Sciatic nerve (tissue), 2 donors: ENCODE results near the gene OR2T29. TPM values are rescaled to one million over a fixed set of nuclear protein-coding genes. Genes with fewer than 3 reads are reported as not detected.
"Not testable (repeated sequence)": the region's sequence is repeated elsewhere in the genome, so short reads cannot be mapped to it uniquely, and the experiment has no call there.

Experiments used
- ATAC-seq: fragments of 200-7000 bp; cut with Tn5 transposase; one replicate; pipeline ENCODE4 v1.9.1; 2020; ENCODE audit warnings: mild to moderate bottlenecking, moderate library complexity
- DNase-seq: peaks from one replicate; pipeline ENCODE4 v3.0.0-alpha.2; 2020; ENCODE audit warnings: low spot score
- intact Hi-C: fragments of 100-400 bp; cut with DNase I; formaldehyde crosslinking; loops from one replicate; pipeline ENCODE4 v1.14.2; 2022
- total RNA-seq: library from RNA; stranded (reverse); fragmentation: NEBNext Ultra II Directional; extraction: Animal tissue kit (Norgen Biotek cat#: 25700); gene quantifications from one replicate; pipeline ENCODE4 v1.2.1, GENCODE V29; 2021
- donor health status: DM: no; HTN: no; CAD: no.
- donor health status: DM: no; HTN: no; CAD: no.

Gene OR2T29, protein sequence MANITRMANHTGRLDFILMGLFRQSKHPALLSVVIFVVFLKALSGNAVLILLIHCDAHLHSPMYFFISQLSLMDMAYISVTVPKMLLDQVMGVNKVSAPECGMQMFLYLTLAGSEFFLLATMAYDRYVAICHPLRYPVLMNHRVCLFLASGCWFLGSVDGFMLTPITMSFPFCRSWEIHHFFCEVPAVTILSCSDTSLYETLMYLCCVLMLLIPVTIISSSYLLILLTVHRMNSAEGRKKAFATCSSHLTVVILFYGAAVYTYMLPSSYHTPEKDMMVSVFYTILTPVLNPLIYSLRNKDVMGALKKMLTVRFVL
- not detected for total RNA-seq

DNA sequence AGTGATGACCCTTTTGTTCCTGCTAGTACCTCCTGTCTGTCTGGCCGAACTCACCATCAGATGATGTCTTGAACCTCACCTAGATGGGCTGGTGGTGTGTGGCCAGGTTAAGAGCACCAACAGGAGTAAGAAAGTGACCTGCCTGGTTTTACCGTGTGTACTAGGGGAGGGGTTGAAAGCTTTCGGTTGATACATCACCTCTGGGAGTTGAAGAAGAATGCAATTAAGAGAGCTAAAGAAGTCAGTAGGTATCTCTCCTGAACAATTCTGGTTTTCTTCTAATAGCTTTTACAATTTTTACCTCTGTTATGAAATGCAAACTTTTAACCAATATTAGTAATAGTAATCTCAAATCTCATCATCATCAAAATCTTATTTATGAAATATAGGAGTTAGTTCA, at the start of gene OR2T29:
TSS of gene OR2T29 (minus strand) at position 101 of the 400 bp plus-strand sequence. CDS start 3,281 bp downstream, outside the sequence.
- intact Hi-C loops, ATAC-seq, DNase-seq: not testable (repeated sequence)

DNA sequence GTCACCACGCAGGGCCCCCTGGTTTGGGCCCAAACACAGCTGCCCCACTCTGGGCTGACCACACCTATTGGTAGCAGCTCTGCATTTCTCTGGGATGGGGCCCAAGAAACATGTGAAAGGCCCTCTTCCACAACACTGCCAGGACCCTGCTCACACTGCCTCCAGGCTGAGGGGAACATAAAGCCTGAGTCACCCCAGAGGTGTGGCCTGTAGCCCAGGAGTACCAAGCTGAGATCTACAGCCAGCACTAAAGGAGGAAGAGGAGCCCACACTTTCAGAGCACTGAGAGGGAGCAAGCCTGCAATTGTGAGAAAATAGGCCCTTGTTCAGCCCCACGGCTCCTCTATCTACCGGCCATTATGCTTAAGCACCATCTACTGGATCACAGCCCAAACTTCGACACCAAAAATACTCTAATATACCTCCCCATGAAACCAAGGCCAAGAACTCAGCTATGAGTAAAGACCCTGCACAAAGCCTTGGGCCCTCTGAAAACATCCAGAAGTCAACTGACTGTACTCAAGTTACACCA, 49.4 kb upstream of the OR2T29 start:
- intact Hi-C loops: no loop called here
- DNase-seq (no peak), ATAC-seq (no peak)

DNA sequence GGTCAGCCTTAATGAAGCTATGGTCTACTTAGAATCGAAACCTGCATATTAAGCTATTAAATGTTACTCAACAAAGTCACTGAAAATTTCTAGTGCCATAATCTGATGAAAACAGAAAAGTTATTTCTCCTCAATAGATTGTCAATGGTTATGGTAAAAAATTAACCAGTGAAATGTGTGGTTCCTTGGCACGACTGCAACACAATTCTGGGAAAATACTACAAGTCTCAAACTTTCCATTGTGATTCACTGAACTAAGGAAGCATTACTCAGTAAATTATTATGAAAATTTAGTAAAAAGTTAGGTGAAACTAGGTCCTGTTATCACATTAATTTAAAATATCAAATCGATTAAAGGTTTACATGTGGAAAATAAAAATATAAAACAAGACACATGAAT, 47.7 kb upstream of the OR2T29 start:
- DNase-seq: no peak
- no peak for ATAC-seq
- intact Hi-C loops: no loop called here

DNA sequence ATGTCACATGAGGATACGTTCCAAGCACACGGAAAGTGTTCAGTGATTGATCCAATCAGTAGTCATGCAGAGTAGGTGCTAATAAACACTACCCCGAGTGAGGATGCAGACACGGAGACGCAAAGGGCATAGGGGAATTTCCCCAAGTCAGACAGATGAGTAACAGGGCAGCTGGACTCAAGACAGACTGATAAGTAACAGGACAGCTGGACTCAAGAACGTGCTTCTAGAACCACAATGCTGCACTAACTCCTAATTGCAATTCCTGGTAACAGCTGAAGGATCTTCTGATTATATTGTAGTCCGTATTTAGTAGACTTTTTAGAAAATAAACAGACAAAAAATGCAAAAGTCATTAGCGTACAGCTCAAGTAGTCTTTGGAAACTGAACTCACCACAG, 36.8 kb upstream of the OR2T29 start:
- DNase-seq (no peak), ATAC-seq (no peak)
- intact Hi-C loops: no loop called here

DNA sequence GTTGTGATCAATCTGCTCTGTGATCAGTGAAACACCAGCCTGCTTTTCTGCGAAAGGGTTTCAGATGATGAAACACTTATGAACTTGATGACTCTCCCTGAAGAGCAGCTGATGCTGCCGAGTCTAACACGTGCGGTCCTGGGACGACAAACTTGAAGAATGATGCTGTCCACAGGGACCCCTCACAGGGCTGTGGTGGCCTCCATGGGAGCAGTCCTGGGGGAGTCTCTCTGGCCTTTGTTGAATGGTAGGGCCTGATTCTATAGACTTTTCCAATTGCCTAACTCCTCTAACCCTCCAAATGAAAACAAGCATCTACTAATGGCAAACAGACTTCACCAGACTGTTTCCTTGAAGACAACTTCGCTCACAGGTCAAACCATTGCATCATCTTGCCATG, 35.0 kb upstream of the OR2T29 start, which contains the start of gene OR2T10:
TSS of gene OR2T10 (minus strand) at position 112 of the 400 bp plus-strand sequence. CDS start 3,932 bp downstream, outside the sequence.
- DNase-seq (no peak), ATAC-seq (no peak)
- intact Hi-C loops: no loop called here

DNA sequence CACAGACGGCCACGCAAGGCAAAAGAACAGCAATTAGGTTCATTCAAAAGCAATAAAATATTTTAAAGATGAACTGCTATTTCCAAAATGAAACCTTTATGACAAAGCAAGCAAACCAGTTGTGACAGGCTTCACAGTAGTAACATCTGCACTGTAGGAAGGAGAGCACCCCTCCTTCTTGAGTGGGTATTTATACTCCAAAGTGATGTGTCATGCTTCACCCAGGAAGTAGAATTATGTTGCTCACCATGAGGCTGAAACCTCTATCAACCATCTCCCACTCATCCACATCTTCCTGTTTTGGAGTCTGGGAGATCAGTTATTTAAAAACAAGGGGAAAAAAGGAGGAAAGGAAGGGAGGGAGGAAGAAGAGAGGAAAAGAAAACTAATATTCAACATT, 34.0 kb upstream of the OR2T29 start:
- intact Hi-C loops: no loop called here
- DNase-seq: no peak
- no peak for ATAC-seq

DNA sequence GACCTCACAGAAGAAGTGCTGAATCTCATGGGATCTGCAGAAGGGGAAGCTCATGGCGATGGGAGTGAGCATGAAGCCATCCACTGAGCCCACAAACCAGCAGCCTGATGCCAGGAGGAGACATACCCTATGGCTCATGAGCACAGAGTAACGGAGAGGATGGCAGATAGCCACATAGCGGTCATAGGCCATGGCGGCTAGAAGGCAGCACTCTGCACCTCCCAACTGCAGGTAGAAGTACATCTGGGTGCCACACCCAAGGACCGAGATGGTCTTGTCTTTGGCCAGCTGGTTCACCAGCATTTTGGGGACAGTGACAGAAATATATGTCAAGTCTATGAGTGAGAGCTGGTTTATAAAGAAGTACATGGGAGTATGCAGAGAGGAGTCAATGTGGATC, 30.7 kb upstream of the OR2T29 start:
- no peak for ATAC-seq
- no peak for DNase-seq
- intact Hi-C loops: no loop called here

DNA sequence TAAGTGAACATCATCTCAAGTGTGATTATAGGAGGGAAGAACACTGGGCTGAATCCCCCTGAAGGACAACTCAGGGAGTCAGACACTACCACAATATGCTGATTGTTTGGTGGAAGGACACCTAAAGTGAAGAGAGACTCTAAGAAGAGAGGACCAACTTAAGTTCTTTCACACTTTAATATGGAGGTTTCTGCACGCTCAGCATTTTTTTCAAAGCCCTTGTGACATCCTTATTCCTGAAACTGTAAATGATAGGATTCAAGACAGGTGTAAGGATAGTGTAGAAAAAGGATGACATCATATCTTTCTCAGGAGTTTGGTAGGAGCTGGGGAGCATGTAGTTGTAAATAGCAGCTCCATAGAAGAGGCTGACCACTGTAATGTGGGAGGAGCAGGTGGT, 30.1 kb upstream of the OR2T29 start:
- intact Hi-C loops: no loop called here
- ATAC-seq (no peak), DNase-seq (no peak)

DNA sequence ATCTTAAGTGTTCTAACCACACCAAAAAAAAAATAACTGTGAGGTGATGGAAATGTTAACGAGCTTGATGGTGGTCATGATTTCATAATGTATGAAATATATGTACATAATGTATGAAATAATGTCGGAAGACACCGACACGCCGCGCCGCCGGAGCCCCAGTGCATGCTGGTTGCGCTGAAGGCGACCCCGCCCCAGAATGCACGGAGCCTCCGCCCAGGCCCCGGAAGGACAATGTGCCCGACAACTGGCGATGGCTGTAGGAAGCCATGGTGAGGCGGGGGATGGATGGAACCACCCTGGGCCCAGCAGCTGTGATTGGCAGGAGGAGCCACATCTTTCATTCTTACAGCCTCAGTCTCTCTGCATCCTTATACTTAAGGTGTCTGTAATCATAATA, 27.5 kb upstream of the OR2T29 start:
- DNase-seq: no peak
- intact Hi-C loops: no loop called here
- no peak for ATAC-seq

DNA sequence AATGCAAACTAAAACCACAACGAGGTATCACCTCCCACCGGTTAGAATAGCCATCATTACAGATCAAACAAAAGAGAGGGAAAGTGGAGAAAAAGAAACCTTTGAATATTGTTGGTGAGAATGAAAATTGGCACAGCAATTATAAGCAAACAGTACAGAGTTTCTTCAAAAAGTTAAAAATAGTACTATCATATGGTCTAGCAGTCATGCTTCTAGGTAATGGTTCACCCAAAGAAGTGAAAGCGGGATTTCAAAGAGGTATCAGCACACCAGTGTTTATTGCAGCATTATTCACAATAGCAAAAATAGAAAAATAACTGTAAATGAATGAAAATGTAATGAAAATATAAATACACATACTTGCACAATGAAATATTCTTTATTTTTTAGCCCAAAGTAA, 26.8 kb upstream of the OR2T29 start:
- intact Hi-C loops: no loop called here
- no peak for DNase-seq
- ATAC-seq: no peak

DNA sequence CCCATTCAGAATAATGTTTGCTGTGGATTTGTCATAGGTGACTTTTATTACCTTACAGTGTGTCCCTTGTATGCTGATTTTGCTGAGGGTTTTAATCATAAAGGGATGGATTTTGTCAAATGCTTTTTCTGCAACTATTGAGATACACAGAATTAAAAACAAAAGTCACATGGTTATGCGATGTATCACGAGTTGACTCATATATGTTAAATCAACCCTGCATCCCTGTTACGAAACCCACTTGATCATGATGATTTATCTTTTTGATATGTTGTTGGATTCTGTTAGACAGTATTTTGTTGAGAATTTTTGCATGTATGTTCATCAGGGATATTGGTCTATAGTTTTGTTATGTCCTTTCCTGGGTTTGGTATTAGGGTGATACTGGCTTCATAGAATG, 22.7 kb upstream of the OR2T29 start:
- no peak for ATAC-seq
- no peak for DNase-seq
- intact Hi-C loops: no loop called here

DNA sequence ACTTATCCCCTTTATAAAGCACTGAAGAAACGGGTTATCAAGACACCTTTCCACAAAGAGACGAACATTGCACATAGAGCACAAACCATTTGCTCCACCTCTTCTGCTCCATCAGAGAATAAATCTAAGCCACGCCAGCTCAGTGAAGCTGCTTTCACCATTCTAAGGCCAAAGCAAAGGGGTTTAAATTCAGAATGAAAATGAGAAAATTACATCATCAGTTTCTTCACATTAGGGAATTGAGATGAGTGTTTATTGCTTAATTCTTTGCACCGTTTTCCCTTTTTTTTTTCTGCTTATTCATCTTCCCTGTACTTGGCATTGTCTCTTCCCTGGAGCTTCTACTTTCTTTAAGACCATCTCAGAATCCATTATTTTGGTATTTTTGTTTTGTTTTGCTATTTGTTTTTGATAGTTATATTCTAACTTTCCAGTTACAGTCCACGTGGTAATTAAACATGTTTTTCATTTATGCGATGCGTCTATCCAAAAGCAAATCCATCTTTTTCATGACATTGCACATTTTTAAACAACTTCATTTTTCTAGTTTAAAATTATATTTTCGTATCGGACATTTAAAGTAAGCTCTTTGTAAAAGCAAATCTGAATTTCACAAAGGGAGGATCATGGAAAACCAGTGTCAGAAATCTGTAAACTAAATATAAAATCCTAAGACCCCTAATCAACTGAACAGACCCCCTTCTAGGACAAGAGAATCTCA, 13.8 kb upstream of the OR2T29 start:
- no peak for DNase-seq
- no peak for ATAC-seq
- intact Hi-C loops: no loop called here

DNA sequence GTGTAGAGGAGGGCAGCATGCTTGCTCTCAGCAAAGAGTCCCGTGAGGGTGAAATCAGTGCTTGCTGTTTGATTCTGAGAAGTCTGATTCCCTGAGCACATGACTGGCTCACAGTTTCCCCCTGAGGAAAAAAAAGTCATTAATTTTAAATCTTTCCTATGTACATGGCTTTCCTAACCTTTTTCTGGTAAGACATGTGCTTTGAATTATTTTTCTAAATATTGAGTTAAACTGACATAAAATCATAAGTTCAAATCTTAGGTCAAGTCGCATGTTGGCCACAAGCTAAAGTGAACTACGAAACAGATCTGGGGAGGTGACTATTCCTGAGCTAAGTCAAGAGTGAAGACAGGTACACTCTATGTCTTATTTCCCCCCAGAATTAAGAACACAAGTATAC, 12.1 kb upstream of the OR2T29 start, which contains the start of gene OR2T34:
TSS of gene OR2T34 (minus strand) at position 101 of the 400 bp plus-strand sequence. CDS start at position 101, 0 bp downstream.
- ATAC-seq, DNase-seq, intact Hi-C loops: not testable (repeated sequence)

DNA sequence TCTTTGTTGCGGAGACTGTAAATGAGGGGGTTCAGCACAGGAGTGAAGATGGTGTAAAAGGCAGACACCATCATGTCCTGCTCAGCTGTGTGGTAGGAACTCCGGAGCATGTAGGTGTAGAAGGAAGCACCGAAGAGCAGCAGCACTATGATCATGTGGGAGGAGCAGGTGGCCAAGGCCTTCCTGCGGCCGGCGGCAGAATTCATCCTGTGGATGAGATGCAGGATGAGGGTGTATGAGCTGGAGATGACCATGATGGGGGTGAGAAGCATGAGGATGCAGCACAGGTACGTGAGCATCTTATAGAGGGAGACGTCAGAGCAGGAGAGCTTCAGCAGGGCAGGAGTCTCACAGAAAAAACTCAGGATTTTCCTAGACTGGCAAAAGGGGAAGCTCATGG, 11.3 kb upstream of the OR2T29 start:
- DNase-seq, ATAC-seq, intact Hi-C loops: not testable (repeated sequence)

DNA sequence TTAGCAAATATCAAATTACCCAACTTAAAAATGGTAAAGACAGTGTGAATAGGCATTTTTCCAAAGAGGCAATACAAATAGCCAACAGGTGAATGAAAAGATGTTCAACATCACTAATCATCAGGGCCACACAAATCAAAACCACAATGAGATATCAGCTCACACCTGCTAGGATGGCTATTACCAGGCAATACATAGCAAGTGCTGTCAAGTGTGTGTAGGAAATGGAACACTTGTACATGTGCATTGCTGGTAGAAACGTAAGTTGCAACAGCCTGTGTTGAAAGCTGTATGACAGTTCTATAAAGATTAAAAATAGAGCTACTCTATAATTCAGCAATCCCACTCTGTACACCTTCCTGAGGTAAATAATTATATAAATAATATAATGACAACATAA, 9.5 kb upstream of the OR2T29 start:
- intact Hi-C loops, DNase-seq, ATAC-seq: not testable (repeated sequence)

DNA sequence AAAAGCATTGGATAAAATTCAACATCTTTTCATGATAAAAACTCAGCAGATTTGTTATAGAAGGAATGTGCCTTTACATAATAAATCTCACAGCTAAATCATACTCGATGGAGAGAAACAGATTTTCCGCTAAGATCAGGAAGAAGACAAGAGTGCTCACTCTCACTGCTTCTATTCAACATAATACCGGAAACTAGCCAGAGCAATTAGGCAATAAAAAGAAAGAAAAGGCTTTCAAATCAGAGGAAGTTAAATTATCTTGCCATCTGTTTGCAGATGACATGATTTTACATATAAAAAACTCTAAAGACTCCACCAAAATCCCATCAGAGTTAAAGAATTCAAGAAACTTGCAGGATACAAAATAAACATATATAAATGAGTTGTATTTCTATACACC, 8.2 kb upstream of the OR2T29 start:
- ATAC-seq, intact Hi-C loops, DNase-seq: not testable (repeated sequence)

DNA sequence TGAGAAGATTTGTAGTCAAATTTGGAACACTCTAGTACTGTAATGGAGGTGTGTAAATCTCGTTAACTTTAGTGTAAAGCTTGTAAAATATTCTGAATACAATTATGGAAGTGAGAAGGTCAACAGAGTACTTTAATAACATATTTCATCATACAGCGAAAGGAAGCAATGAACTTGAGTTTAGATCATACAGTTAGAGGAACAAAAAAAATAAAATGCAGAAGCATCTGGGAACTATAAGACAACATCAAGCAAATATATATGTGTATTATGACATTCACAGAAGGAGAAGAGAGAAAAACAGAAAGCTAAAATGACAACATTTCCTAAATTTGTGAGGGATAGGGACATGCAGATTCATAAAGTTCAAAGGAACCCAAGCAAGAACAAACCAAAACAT, 6.5 kb upstream of the OR2T29 start:
- DNase-seq, ATAC-seq, intact Hi-C loops: not testable (repeated sequence)

DNA sequence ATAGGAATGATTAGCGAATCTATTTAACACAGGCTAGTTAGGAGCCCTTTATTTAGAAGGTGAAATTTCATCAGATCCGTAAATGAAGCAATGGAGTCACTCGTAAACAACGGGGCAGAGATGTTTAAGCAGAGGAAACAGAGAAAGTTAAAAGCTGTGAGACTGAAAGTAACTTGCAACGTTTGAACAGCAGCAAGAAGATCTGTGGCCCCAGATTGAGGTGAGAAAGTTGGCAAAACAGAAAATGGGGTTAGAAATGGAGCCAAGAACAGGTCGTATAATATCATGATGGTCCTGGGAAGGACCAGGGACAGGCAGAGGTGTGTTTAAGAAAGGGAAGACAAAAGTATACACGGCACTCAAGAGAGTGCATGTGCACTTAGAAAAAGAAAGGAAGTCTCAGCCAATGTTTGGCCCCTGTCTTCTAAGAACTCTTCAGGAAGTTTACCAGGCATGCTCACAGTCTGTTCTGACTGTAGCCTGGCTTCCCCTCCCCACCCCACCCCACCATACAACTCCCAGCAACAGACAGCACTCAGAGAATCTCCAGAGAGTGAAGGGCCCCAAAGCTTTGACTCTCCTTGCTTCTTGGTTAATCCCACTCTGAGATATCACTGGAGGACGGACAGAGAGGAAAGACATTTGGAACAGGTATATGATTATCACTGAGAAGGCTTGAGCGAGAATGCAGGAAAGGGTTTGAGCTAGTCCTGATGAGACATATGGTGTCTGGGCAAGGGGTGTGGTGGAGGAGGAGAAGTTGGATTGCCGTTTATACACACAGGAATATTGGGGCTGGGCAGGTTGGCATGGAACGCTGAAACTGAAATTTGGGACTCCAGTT, 3.2 kb upstream of the OR2T29 start:
- ATAC-seq, DNase-seq, intact Hi-C loops: not testable (repeated sequence)

DNA sequence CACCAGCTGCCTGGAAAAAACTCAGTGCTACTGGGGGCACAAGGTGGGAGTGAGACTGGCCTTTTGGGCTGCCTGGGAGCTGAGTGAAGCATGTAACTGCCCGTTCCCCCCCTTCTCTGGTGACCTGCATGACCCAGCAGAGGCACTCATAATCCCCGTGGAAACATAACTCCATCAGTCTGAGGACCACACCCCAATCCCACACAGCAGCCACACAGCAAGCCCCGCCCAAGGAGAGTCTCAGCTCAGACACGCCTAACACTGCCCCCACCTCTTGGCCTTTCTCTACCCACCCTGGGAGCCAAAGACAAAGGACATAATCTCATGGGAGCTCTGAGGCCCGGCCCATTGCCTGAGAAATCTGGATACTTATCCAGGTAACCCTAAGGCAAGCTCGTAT, 11.5 kb downstream of the OR2T29 start:
- intact Hi-C loops, ATAC-seq, DNase-seq: not testable (repeated sequence)
